Esophagus squamous epithelium (tissue), 5 donors: Measurements from ENCODE around the gene MCRS1. TPM values are rescaled to one million over a fixed set of nuclear protein-coding genes. Genes with fewer than 3 reads are reported as not detected.

Experiments used
- DNase-seq: peaks from one replicate; lab custom pipeline; 2025; lab: John Stamatoyannopoulos, UW
- H3K27ac ChIP-seq, 4 donors: fragments of 200-600 bp; sonication (generic); one replicate each; pipeline ENCODE4 v1.5.1; 2016 to 2019; ENCODE audit warnings: mild to moderate bottlenecking in 1 of 4
- H3K27me3 ChIP-seq, 4 donors: fragments of 200-600 bp; sonication (generic); 1 replicate in 3 of 4; 2 replicates in 1 of 4; pipeline versions ENCODE4 v1.5.1 to v1.6.0; 2017 to 2021; ENCODE audit warnings: antibody characterized with exemption in 1 of 4
- H3K36me3 ChIP-seq, 3 donors: fragments of 200-600 bp; sonication (generic); one replicate each; pipeline ENCODE4 v1.5.1; 2016 to 2019
- H3K4me1 ChIP-seq, 3 donors: fragments of 200-600 bp; sonication (generic); one replicate each; pipeline ENCODE4 v1.5.1; 2017 to 2019
- H3K4me3 ChIP-seq, 4 donors: fragments of 200-600 bp; sonication (generic); 1 replicate in 3 of 4; 2 replicates in 1 of 4; pipeline ENCODE4 v1.5.1; 2016 to 2019; ENCODE audit warnings: mild to moderate bottlenecking in 2 of 4, moderate library complexity in 1 of 4
- H3K9me3 ChIP-seq, 3 donors: fragments of 200-600 bp; sonication (generic); one replicate each; pipeline ENCODE4 v1.5.1; 2016 to 2019
- CTCF ChIP-seq, 6 experiments: fragments of 450-650 bp in 4 of 6; fragments of 200-600 bp in 2 of 6; sonication (generic) in 2 of 6; IDR thresholded peaks; one replicate each; pipeline ENCODE4 v1.5.1; 2016 to 2019; ENCODE audit warnings: antibody characterized with exemption in 6 of 6, mild to moderate bottlenecking in 4 of 6, moderate library complexity in 4 of 6
- POLR2A ChIP-seq, 4 donors: fragments of 450-650 bp; IDR thresholded peaks; one replicate each; pipeline ENCODE4 v1.6.1; 2017; ENCODE audit warnings: antibody characterized with exemption in 4 of 4, mild to moderate bottlenecking in 4 of 4, moderate library complexity in 3 of 4
- WGBS, 2 donors: methylation state at CpG; one replicate each; pipeline ENCODE4 v1.1.5; 2018; 5-methylcytosine and 5-hydroxymethylcytosine counted together
- intact Hi-C: fragments of 100-400 bp; cut with DNase I; formaldehyde crosslinking; loops from one replicate; pipeline ENCODE4 v1.15.0; 2022
- total RNA-seq, 4 donors: library from RNA; depleted of rRNA; stranded (reverse); fragments of >200 nt; gene quantifications; one replicate each; pipeline ENCODE4 v1.1.0, GENCODE V29; 2016
- donor health status: DM: yes; HTN: yes; CAD: no.

The MCRS1 gene
- total RNA-seq, 4 donors from 2014 or later, result 38.8 to 54.2 (median 45.0) TPM

- TF ChIP-seq CTCF (IDR thresholded peaks at IDR 0.05) (peak; percentile 26 to 79 (median 67)), POLR2A (IDR thresholded peaks at IDR 0.05) (no peak)
- H3K27me3 ChIP-seq, result no peaks in the 10 kb centered on the region
- intact Hi-C loops, result no loop called here
- H3K27ac ChIP-seq, result no peak overlapping the region
- no peak overlapping the region for H3K4me3 ChIP-seq
- 0 to 42% methylated on average over 2 to 3 of the region's 8 CpGs for WGBS, 2 donors
- H3K4me1 ChIP-seq, result peaks cover 0 to 27% (median 9%) of the 10 kb centered on the region in 3 donors
- H3K9me3 ChIP-seq, result no peaks in the 10 kb centered on the region
- peaks cover 0 to 27% (median 5%) of the 10 kb centered on the region in 3 donors for H3K36me3 ChIP-seq
- DNase-seq, result no peak
Measured at GRCh38 chr12:49580572-49581535, 12.9 kb upstream of the MCRS1 start.

- intact Hi-C loops, result no loop called here
- no peaks in the 10 kb centered on the region for H3K9me3 ChIP-seq
- H3K36me3 ChIP-seq, result peaks cover 0 to 35% (median 0%) of the 10 kb centered on the region in 3 donors
- H3K27me3 ChIP-seq, result no peaks in the 10 kb centered on the region
- H3K27ac ChIP-seq, result no peak overlapping the region
- WGBS, 2 donors, result 67 to 80% methylated on average over 10 to 12 of the region's 13 CpGs
- DNase-seq, result no peak
- H3K4me3 ChIP-seq, result no peak overlapping the region
- peaks cover 0 to 23% (median 9%) of the 10 kb centered on the region in 3 donors for H3K4me1 ChIP-seq
- TF ChIP-seq CTCF (IDR thresholded peaks at IDR 0.05) (no peak), POLR2A (IDR thresholded peaks at IDR 0.05) (no peak)
Measured at GRCh38 chr12:49578471-49579112, 10.7 kb upstream of the MCRS1 start.

- Histone ChIP-seq H3K4me1 (peaks cover 0 to 14% (median 8%) of the 10 kb centered on the region in 3 donors), H3K27me3 (no peaks in the 10 kb centered on the region), H3K27ac (no peak overlapping the region), H3K9me3 (no peaks in the 10 kb centered on the region), H3K4me3 (no peak overlapping the region), H3K36me3 (peaks cover 0 to 35% (median 0%) of the 10 kb centered on the region in 3 donors)
- 81 to 83% methylated on average over 9 of the region's 9 CpGs for WGBS, 2 donors
- DNase-seq, result no peak
- intact Hi-C loops, result no loop called here
- no peak for TF ChIP-seq CTCF (IDR thresholded peaks at IDR 0.05)
- TF ChIP-seq POLR2A (IDR thresholded peaks at IDR 0.05), result no peak
Measured at GRCh38 chr12:49577589-49578315, 9.8 kb upstream of the MCRS1 start.

GRCh38 chr12:49568442-49569162, 660 bp upstream of the MCRS1 start:
- DNase-seq, result no peak
- TF ChIP-seq POLR2A (IDR thresholded peaks at IDR 0.05) (no peak), CTCF (IDR thresholded peaks at IDR 0.05) (no peak)
- no peaks in the 10 kb centered on the region for H3K9me3 ChIP-seq
- intact Hi-C loops, result no loop called here
- H3K27me3 ChIP-seq, result no peaks in the 10 kb centered on the region
- H3K27ac ChIP-seq, result peak overlapping the region; percentile 88 to 97 (median 92)
- H3K4me1 ChIP-seq, result peaks cover 18 to 65% (median 25%) of the 10 kb centered on the region in 3 donors
- whole genome bisulfite sequencing, 2 donors, result 1 to 2% methylated on average over 16 to 17 of the region's 19 CpGs
- peak overlapping the region; percentile 61 to 88 (median 71) for H3K4me3 ChIP-seq
- peaks cover 6 to 41% (median 14%) of the 10 kb centered on the region in 3 donors for H3K36me3 ChIP-seq
